ENCODE results near the gene OTUB2.
A peak's percentile ranks its signal among the peaks of the same experiment; 100 is the strongest.

OTUB2 gene

DNA sequence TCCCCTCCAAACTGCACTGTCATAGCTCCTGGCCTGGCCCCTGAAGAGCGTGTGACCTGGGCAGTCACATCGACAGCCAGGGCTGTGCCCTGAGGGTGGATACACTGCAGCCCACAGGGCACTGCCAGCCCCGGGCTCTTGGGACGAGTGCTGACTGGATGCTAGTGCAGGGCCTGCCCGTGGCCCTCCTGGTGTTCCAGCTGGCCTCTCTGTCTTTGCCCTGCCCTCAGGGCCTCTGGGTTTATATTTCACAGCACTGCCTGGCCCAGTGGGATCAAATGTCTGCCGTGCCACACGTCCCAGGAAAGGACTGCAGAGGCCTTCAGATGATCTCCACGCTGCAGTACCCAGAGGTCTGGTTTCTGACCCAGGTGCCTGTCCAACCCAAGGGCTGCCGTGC lies 39.2 kb upstream of the OTUB2 start:
- Histone ChIP-seq H3K9me3 (no peaks in the 10 kb centered on the region), H3K36me3 (no peaks in the 10 kb centered on the region), H3K27ac (peak overlapping the region; percentile 48 to 53), H3K4me3 (no peak overlapping the region), H3K4me1 (peaks cover 0 to 45% (median 25%) of the 10 kb centered on the region in 4 donors), H3K27me3 (no peaks in the 10 kb centered on the region)
- intact Hi-C loops (cut with DNase I; ENCODE audit: low total_unique reads): no loop called here
- TF ChIP-seq, protein P1, sequence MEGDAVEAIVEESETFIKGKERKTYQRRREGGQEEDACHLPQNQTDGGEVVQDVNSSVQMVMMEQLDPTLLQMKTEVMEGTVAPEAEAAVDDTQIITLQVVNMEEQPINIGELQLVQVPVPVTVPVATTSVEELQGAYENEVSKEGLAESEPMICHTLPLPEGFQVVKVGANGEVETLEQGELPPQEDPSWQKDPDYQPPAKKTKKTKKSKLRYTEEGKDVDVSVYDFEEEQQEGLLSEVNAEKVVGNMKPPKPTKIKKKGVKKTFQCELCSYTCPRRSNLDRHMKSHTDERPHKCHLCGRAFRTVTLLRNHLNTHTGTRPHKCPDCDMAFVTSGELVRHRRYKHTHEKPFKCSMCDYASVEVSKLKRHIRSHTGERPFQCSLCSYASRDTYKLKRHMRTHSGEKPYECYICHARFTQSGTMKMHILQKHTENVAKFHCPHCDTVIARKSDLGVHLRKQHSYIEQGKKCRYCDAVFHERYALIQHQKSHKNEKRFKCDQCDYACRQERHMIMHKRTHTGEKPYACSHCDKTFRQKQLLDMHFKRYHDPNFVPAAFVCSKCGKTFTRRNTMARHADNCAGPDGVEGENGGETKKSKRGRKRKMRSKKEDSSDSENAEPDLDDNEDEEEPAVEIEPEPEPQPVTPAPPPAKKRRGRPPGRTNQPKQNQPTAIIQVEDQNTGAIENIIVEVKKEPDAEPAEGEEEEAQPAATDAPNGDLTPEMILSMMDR (IDR thresholded peaks at IDR 0.05): no peak
- no peak for DNase-seq

DNA sequence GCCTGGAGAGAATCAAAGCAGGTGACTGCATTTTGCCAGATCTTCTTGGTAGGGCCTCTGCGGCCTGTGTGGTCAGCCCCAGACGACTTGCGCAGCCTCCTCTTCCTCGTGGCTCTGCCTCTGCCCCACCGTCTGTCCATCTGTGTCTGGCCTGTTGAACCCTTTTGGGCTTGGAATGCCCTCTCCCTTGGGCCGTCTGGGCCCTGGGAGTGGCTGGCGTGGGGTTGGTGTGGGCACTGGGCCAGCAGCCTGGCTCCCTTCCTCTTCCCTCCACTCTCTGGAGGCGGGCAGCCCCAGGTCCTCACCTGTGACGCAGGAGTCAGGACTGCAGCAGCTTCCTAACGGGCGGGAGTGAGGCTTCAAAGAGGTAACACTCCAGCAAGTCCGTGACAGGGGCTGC lies 38.8 kb upstream of the OTUB2 start:
- TF ChIP-seq, protein P1 (IDR thresholded peaks at IDR 0.05): no peak
- intact Hi-C loops (cut with DNase I; ENCODE audit: low total_unique reads): no loop called here
- H3K27me3 ChIP-seq: no peaks in the 10 kb centered on the region
- no peaks in the 10 kb centered on the region for H3K36me3 ChIP-seq
- H3K4me1 ChIP-seq: peaks cover 0 to 41% (median 21%) of the 10 kb centered on the region in 4 donors
- H3K9me3 ChIP-seq: no peaks in the 10 kb centered on the region
- peak overlapping the region; percentile 48 to 53 for H3K27ac ChIP-seq
- no peak for DNase-seq
- no peak overlapping the region for H3K4me3 ChIP-seq

DNA sequence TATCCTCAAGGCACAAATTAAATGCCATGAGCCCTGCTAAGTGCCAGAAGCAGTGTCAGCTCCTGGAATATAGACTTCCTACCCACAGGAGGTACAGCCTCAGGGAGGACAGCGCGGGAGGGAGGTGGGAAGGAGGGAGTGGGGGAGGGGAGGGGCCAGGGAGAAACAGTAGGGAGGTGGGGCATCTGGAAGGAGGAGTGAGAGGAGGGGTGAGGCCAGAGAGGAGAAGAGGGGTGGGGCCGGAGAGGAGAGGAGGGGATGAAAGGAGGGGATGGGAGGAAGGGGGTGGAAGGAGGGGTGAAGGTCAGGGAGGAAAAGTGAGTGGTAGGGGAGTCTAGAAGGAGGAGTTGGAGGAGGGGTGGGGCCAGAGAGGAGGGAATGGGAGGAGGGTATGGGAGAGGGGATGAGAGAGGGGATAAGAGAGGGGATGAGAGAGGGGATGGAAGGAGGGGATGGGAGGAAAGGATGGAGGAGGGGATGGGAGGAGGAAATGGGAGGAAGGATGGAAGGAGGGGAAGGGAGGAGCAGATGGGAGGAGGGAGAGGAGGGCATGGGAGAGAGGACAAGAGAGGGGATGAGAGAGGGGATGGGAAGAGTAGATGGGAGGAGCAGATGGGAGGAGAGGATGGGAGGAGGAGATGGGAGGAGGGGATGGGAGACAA lies 38.2 kb upstream of the OTUB2 start:
- peak overlapping the region; percentile 48 to 53 for H3K27ac ChIP-seq
- H3K9me3 ChIP-seq: no peaks in the 10 kb centered on the region
- no peaks in the 10 kb centered on the region for H3K36me3 ChIP-seq
- H3K27me3 ChIP-seq: no peaks in the 10 kb centered on the region
- TF ChIP-seq, protein P1 (IDR thresholded peaks at IDR 0.05): no peak
- DNase-seq: no peak
- intact Hi-C loops (cut with DNase I; ENCODE audit: low total_unique reads): no loop called here
- no peak overlapping the region for H3K4me3 ChIP-seq
- H3K4me1 ChIP-seq: peaks cover 0 to 35% (median 16%) of the 10 kb centered on the region in 4 donors

DNA sequence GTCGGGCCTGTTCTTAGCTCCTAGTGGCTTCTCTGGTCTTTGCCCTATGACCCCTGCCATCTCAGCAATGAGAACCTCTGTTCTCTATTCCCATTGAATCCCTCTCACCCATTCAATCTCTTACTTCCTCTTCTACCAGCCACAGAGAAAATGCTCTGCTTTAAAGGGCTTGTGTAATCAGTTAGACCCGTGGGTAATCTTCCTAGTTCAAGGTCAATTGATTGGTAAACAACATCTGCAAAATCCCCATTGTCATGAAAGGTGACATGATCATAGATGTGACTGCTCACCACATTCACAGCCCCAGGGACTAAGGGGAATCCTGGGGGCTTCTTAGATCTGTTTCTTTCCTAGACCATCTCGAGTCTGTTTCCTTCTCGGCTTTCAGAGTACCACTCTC lies 36.2 kb upstream of the OTUB2 start:
- Histone ChIP-seq H3K27me3 (no peaks in the 10 kb centered on the region), H3K4me3 (no peak overlapping the region), H3K4me1 (peaks cover 0 to 36% (median 17%) of the 10 kb centered on the region in 4 donors), H3K27ac (no peak overlapping the region), H3K9me3 (no peaks in the 10 kb centered on the region), H3K36me3 (no peaks in the 10 kb centered on the region)
- intact Hi-C loops (cut with DNase I; ENCODE audit: low total_unique reads): no loop called here
- TF ChIP-seq, protein P1 (IDR thresholded peaks at IDR 0.05): no peak
- no peak for DNase-seq

DNA sequence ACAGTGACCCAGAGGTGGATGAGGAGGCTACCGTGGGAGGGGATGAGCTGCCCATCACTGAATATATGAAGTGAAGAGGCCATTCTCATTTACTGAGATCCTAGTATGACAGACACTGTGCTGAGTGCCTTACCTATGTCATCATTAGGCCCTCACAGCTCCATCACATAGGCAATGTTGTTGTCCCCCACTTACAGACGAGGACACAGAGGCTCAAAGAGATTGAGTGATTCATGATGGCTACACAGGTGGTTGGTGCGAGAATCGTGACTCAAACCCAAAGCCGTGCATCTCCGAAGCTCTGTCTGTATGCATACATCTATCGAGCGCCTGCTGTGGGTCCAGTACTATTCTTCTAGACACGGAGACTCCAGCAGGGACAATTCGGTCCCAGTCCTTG lies 34.9 kb upstream of the OTUB2 start:
- DNase-seq: no peak
- TF ChIP-seq, protein P1 (IDR thresholded peaks at IDR 0.05): no peak
- peaks cover 0 to 37% (median 29%) of the 10 kb centered on the region in 4 donors for H3K4me1 ChIP-seq
- H3K9me3 ChIP-seq: no peaks in the 10 kb centered on the region
- no peaks in the 10 kb centered on the region for H3K36me3 ChIP-seq
- no peaks in the 10 kb centered on the region for H3K27me3 ChIP-seq
- no peak overlapping the region for H3K4me3 ChIP-seq
- no peak overlapping the region for H3K27ac ChIP-seq
- intact Hi-C loops (cut with DNase I; ENCODE audit: low total_unique reads): no loop called here
